ENCODE results near the gene CASQ1. TPM values are rescaled to one million over a fixed set of nuclear protein-coding genes. Genes with fewer than 3 reads are reported as not detected.

CASQ1 gene
- total and polyA plus RNA-seq, 2 of the 13 experiments (the other 11 are each of a cell fraction or from before 2014, with no cell fraction given) = 0.09 to 0.20 TPM

DNA sequence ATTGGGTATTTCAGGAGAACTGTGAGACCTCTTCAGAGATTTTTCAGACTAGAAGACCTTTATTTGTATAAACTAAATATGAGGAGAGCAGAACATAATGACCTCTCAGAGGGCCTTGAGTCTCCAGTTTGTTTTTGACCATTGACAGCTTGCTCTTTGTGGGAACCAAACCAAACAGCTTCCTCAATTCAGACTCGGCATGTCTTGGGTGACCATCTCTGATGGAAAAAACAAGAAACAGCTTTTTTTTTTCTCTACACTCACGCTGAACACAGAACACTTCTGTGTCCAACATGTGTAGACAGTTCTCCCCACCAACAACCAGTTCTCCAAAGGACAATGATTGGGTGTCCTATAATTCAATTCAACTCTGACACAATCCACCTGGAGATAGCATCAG, 27.4 kb upstream of the CASQ1 start:
- in situ Hi-C loops (cut with HindIII; ENCODE audit: extremely low pct_ligation_motif_present, low pct_unique_long_range_greater_than_20kb) (no loop called here), intact Hi-C loops (cut with micrococcal nuclease; ENCODE audit: unreplicated experiment) (loop anchor here (1.0 kb wide), 2 partner anchors 62 to 89 kb away; no protein-coding TSS in a partner anchor)
- Histone ChIP-seq H2AFZ (ENCODE audit: low read length) (no peak overlapping the region), H3K9ac (ENCODE audit: insufficient read depth, low read depth, low read length) (no peak overlapping the region), H4K20me1 (ENCODE audit: insufficient read depth, low read length) (no peaks in the 10 kb centered on the region), H3K27ac (ENCODE audit: extremely low read length, insufficient read depth, low read length) (no peak overlapping the region), H3K4me3 (replicated peaks in 1 of 3; ENCODE audit: insufficient read depth in 1 of 3, low read depth in 2 of 3, low read length in 3 of 3) (no peak overlapping the region), H3K79me2 (ENCODE audit: insufficient read depth, low read length) (no peaks in the 10 kb centered on the region), H3K4me1 (ENCODE audit: insufficient read depth, low read length) (peaks cover 36% of the 10 kb centered on the region), H3K27me3 (ENCODE audit: control insufficient read depth in 1 of 2, insufficient read depth in 2 of 2, low read length in 2 of 2) (peaks cover 0 to 13% of the 10 kb centered on the region in 2 experiments; a peak in 4 of 5 replicates), H3K36me3 (replicated peaks in 1 of 2; ENCODE audit: control insufficient read depth in 1 of 2, insufficient read depth in 2 of 2, low read length in 2 of 2) (no peaks in the 10 kb centered on the region), H3K9me3 (ENCODE audit: low read length) (no peaks in the 10 kb centered on the region), H3K4me2 (ENCODE audit: low read depth, low read length) (no peak overlapping the region)
- 0% methylated on average over 2 of the region's 2 CpGs for WGBS (ENCODE audit: low lambda C conversion rate)
- CTCF ChIA-PET (ENCODE audit: low intra/inter-chr PET ratio, low total read pairs) = interaction anchor here (1.1 to 2.0 kb wide), 2 partner anchors 54 to 62 kb away, joined by 3 to 15 read pairs; no protein-coding TSS in a partner anchor
- no peak for TF ChIP-seq ZFP1 (CRISPR knock-in tag; IDR thresholded peaks at IDR 0.05)
- no peak for TF ChIP-seq ZNF775 (CRISPR knock-in tag; IDR thresholded peaks at IDR 0.05; ENCODE audit: borderline replicate concordance)
- no peak for TF ChIP-seq ZNF709 (CRISPR knock-in tag; IDR thresholded peaks at IDR 0.05)
- no peak for TF ChIP-seq MATR3 (CRISPR knock-in tag; IDR thresholded peaks at IDR 0.05)
- TF ChIP-seq, protein P1, sequence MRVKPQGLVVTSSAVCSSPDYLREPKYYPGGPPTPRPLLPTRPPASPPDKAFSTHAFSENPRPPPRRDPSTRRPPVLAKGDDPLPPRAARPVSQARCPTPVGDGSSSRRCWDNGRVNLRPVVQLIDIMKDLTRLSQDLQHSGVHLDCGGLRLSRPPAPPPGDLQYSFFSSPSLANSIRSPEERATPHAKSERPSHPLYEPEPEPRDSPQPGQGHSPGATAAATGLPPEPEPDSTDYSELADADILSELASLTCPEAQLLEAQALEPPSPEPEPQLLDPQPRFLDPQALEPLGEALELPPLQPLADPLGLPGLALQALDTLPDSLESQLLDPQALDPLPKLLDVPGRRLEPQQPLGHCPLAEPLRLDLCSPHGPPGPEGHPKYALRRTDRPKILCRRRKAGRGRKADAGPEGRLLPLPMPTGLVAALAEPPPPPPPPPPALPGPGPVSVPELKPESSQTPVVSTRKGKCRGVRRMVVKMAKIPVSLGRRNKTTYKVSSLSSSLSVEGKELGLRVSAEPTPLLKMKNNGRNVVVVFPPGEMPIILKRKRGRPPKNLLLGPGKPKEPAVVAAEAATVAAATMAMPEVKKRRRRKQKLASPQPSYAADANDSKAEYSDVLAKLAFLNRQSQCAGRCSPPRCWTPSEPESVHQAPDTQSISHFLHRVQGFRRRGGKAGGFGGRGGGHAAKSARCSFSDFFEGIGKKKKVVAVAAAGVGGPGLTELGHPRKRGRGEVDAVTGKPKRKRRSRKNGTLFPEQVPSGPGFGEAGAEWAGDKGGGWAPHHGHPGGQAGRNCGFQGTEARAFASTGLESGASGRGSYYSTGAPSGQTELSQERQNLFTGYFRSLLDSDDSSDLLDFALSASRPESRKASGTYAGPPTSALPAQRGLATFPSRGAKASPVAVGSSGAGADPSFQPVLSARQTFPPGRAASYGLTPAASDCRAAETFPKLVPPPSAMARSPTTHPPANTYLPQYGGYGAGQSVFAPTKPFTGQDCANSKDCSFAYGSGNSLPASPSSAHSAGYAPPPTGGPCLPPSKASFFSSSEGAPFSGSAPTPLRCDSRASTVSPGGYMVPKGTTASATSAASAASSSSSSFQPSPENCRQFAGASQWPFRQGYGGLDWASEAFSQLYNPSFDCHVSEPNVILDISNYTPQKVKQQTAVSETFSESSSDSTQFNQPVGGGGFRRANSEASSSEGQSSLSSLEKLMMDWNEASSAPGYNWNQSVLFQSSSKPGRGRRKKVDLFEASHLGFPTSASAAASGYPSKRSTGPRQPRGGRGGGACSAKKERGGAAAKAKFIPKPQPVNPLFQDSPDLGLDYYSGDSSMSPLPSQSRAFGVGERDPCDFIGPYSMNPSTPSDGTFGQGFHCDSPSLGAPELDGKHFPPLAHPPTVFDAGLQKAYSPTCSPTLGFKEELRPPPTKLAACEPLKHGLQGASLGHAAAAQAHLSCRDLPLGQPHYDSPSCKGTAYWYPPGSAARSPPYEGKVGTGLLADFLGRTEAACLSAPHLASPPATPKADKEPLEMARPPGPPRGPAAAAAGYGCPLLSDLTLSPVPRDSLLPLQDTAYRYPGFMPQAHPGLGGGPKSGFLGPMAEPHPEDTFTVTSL (CRISPR knock-in tag; IDR thresholded peaks at IDR 0.05; ENCODE audit: borderline replicate concordance) = no peak
- TF ChIP-seq, protein P2, sequence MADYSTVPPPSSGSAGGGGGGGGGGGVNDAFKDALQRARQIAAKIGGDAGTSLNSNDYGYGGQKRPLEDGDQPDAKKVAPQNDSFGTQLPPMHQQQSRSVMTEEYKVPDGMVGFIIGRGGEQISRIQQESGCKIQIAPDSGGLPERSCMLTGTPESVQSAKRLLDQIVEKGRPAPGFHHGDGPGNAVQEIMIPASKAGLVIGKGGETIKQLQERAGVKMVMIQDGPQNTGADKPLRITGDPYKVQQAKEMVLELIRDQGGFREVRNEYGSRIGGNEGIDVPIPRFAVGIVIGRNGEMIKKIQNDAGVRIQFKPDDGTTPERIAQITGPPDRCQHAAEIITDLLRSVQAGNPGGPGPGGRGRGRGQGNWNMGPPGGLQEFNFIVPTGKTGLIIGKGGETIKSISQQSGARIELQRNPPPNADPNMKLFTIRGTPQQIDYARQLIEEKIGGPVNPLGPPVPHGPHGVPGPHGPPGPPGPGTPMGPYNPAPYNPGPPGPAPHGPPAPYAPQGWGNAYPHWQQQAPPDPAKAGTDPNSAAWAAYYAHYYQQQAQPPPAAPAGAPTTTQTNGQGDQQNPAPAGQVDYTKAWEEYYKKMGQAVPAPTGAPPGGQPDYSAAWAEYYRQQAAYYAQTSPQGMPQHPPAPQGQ (CRISPR knock-in tag; IDR thresholded peaks at IDR 0.05; ENCODE audit: borderline replicate concordance) = no peak
- TF ChIP-seq ARID2 (CRISPR knock-in tag; IDR thresholded peaks at IDR 0.05; ENCODE audit: borderline replicate concordance) = no peak
- no peak for TF ChIP-seq LCORL (IDR thresholded peaks at IDR 0.05)
- no peak for TF ChIP-seq LCORL (CRISPR knock-in tag; IDR thresholded peaks at IDR 0.05)
- no peak for TF ChIP-seq NFYB (CRISPR knock-in tag; IDR thresholded peaks at IDR 0.05)
- no peak for TF ChIP-seq SYNCRIP (IDR thresholded peaks at IDR 0.05; ENCODE audit: insufficient read depth, low read depth, low read length)
- no peak for TF ChIP-seq GTF3A (CRISPR knock-in tag; conservative IDR thresholded peaks at IDR 0.05)
- no peak for TF ChIP-seq MBNL3 (CRISPR knock-in tag; conservative IDR thresholded peaks at IDR 0.05)
- no peak for TF ChIP-seq ZSCAN25 (CRISPR knock-in tag; IDR thresholded peaks at IDR 0.05)
- ATAC-seq (no peak), FAIRE-seq (no peak), DNase-seq (ENCODE audit: low spot score) (no peak)
- no TSS peak for BruUV-seq (replicated peaks)
- POLR2A ChIA-PET = no interaction called here

Data from HepG2 (cell line).